Measurements from ENCODE around the gene SORCS2. TPM values are rescaled to one million over a fixed set of nuclear protein-coding genes. Genes with fewer than 3 reads are reported as not detected.

SORCS2 gene
- total and polyA plus RNA-seq, 2 of the 13 experiments (the other 11 are each of a cell fraction or from before 2014, with no cell fraction given): 0.82 to 1.0 TPM

DNA sequence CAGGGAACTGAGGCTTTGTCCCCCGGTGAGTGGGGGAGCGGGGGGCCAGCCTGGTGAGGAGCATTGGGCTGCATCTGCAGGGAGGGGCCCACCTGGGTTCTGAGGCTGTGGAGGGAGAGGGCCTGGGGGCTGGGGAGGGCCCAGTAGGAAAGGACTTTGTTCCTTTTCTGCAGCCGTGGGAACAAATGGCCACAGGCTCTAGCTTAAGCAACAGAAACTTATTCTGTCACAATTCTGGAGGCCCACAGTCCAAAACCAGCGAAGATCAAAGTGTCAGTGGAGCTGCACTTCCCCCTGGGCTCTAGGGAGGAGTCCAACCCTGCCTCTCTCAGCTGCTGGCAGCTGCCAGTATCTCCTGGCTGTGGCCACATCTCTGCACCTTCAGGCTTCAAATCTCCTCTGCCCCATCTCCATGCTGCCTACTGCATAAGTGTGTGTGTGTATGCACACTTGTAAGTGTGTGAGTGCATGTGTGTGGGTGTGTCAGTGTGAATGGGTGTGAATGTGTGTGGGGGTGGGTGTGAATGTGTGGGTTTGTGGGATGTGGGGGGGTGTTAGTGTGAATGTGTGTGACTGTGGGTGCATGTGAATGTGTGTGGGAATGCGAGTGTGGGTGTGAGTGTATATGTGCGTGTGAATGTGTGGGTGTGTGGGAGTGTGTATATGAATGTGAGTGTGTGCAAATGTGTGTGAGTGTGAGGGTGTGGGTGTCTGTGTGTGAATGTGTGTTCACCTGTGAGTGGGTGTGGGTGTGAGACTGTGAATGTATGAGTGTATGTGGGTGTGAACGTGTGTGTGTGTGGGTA is 446.8 kb downstream of the SORCS2 start (continued):
- no peak for TF ChIP-seq ZNF318 (CRISPR knock-in tag; IDR thresholded peaks at IDR 0.05)
- no peak for TF ChIP-seq ZNF775 (CRISPR knock-in tag; IDR thresholded peaks at IDR 0.05; ENCODE audit: borderline replicate concordance)
- no peak for TF ChIP-seq CBX1 (IDR thresholded peaks at IDR 0.05; ENCODE audit: low read depth)
- TF ChIP-seq, protein P1, sequence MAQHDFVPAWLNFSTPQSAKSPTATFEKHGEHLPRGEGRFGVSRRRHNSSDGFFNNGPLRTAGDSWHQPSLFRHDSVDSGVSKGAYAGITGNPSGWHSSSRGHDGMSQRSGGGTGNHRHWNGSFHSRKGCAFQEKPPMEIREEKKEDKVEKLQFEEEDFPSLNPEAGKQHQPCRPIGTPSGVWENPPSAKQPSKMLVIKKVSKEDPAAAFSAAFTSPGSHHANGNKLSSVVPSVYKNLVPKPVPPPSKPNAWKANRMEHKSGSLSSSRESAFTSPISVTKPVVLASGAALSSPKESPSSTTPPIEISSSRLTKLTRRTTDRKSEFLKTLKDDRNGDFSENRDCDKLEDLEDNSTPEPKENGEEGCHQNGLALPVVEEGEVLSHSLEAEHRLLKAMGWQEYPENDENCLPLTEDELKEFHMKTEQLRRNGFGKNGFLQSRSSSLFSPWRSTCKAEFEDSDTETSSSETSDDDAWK (CRISPR knock-in tag; IDR thresholded peaks at IDR 0.05): no peak
- no peak for TF ChIP-seq GTF3A (CRISPR knock-in tag; conservative IDR thresholded peaks at IDR 0.05)
- no peak for TF ChIP-seq MAFF (IDR thresholded peaks at IDR 0.05; ENCODE audit: low read depth, low read length)
- TF ChIP-seq RCOR2 (CRISPR knock-in tag; IDR thresholded peaks at IDR 0.05): no peak
- TF ChIP-seq ZSCAN30 (CRISPR knock-in tag; IDR thresholded peaks at IDR 0.05): no peak
- no peak for TF ChIP-seq USF2 (IDR thresholded peaks at IDR 0.05; ENCODE audit: low read depth, low read length)
- no peak for TF ChIP-seq USF2 (CRISPR knock-in tag; IDR thresholded peaks at IDR 0.05; ENCODE audit: borderline replicate concordance)
- TF ChIP-seq ZNF879 (CRISPR knock-in tag; IDR thresholded peaks at IDR 0.05): no peak
- TF ChIP-seq ZBTB14 (CRISPR knock-in tag; IDR thresholded peaks at IDR 0.05): no peak
- TF ChIP-seq ZNF597 (CRISPR knock-in tag; IDR thresholded peaks at IDR 0.05): no peak
- peak; percentile 71; the same call in 1 of the 2 replicates for TF ChIP-seq ZSCAN25 (CRISPR knock-in tag; IDR thresholded peaks at IDR 0.05)
